ENCODE measurements around the gene BUB1B.
A peak's percentile ranks its signal among the peaks of the same experiment; 100 is the strongest.

Gene BUB1B

DNA sequence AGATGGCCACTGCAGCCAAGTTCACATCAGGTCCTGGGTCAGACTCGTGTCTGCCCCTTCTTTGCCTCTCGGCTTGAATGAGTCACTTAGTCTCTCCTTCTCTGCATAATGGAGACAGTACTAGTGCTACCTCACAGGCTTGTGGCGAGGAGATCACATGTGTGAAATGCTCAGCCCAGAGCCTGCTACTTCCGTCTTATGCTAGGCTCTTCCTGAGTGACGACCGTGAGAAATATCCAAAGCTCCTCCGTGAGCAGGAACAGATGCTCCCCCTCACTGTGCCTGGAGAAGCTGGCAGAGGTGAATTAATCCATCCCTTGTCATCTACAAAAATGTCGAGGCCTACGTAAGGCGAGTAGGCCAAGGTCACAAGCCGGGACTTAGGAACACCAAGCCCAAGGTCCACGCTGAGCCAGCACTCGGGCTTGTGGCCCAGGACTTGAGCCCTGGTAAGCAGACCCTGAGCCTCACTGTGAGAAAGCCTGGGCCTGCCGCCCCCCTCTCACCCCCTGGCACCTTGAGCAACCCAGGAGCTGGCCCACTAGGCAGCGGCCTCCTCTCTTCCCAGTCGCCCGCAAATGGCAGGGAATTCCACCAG, 95.9 kb downstream of the BUB1B start:
- peak; percentile 78 for DNase-seq

DNA sequence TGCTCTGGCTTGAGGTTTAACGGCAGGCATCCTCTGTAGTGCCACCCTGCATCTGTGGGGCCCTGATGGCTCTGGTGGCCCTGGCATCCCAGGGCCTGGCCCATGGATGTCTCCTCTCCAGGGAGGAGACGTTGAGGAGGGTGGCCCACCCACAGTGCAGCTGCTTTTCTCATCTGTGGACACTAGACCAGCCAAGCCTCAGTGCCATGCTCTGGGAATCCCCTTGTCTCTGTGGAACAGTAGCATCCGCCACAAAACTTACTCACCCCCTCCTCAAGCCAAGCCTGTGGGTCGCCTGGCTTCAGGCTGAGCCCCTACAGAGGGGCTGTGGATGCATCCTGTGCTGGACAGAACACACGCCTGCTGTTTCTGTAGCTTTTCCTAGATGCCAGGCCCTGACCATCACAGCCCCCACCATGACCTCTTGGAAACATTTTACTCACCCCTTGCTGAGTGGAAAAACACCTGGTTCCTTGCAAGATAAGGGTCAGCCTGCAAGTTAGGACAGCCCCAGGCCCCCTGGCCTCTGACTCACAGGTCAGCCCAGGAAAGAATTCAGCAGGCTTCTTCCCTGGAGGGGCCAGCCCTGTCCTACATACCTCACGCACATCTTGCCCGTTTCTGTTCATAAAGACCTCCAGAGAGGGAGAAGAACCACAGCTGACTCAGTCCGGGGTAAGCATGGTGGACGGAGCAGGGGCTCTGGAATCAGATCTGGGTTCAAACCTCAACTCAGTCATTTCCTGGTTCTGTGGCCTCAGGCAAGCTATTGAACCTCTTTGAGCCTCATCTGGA, 97.0 kb downstream of the BUB1B start:
- DNase-seq = no peak

DNA sequence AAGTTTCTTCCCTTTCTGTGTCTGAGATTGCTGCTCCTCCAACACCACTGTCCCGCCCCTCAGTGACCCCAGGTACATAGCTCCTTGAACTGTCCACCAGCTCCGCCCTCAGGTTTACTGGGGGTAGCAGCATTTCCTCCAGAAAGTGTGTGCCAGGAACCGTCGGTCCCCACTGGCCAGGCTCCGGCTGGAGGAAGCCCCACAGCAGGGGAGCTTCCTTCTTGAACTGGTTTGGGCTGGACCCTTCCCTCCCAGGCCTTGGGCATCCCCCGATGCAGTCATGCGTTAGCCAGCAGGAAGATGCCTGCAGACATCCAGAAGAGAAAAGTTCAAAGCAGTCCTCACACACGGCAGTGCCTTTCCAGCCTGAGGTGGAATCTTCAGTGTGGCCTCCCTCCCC, 97.7 kb downstream of the BUB1B start:
- DNase-seq = no peak

DNA sequence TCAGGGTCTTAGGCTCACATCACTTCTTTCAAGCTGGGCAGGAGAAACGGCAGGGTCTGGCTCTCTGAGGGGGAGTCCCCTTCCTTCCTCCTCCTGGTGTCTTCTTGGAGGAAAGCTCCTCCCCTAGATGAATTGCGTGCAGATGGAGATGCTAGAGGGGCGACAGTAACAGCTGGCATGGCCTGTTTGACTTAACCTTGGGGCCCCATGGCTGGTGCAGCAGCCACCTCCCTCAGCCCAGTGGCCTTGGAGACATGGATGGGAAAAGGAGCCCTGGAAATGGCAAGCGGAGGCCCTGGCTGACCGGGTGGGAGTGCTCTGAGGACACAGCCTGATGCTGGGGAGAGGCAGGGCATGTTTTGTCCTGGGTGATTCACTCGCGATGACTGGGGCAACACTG, 98.2 kb downstream of the BUB1B start:
- no peak for DNase-seq

DNA sequence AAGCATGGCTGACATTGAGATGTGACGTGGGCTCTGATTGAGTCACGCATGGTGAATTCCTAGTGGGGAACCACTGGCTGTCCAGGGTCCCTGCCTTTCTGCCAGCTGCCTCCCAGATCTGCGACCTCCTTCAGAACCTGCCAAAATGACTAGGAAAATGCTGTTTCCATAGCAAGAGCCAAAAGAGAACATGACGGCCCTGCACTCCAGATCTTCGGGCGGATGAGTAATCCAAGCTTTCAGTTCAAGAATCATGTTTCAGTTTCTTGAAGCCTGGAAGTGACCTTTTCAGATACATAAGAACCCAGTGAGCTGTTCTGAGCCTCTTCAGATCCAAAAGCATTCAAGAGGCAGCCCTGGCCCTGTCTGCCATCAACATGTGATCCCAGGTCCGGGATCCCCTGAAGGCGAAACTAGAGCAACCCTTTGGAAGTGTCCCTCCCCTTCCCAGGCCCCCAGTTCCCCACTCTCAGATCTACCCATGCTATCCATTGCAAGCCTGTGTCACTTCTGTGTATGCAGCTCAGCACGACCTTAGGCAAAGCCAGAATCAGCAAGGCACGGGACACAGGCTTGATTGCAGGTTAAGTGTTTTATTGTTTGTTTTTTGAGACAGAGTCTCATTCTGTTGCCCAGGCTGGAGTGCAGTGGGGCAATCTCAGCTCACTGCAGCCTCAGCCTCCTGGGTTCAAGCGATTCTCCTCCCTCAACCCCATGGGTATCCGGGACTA, 102.3 kb downstream of the BUB1B start:
- DNase-seq = peak; percentile 49

DNA sequence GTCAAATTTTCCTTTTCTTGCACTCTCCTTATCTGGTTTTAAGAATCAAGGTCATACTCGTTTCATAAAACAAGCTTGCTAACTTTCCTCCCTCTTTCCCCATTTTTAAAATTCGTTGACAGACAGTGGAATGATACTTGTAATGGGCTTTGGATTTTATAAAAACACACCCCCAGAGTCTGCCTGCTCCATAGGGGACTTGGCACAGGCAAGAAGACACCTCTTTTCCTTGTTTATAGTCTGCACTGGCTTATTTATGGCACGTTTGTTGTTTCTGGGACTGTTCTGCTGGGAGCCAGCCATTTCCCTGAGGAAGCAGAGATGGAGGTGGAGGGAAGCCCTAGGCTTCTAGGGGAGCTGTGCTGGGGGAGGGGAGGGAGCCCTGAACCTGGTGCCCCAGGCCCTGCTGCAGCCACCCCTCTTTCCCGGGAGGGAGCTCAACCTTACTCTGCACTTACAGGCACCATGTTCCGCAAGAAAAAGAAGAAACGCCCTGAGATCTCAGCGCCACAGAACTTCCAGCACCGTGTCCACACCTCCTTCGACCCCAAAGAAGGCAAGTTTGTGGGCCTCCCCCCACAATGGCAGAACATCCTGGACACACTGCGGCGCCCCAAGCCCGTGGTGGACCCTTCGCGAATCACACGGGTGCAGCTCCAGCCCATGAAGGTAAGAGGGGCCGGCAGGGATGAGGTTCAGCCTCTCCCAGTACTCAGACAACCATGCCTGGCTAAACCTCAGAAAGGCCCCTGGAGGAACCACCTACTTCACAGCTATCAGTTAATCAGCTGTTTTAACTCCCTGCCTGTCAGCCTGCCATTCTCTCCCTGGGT, 103.7 kb downstream of the BUB1B start:
- no peak for DNase-seq

DNA sequence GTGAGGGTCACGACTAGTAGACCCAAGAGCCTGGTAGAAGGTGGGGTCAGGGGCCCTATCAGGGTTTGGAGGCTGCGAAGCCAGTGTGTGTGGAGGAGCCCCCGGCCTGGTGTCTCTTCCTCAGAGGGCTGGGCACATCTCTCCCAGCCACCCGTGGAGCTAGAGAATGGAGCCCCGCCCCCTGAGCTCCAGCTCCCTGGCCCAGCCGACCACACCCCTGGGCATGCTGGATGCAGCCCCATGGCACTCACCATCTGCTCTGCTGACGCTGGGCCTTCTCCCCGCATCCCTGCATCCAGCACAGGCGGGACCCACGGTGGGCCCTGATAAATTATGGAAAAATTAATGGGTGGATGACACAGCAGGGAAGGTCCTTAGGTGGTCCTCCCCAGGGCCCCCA, 104.5 kb downstream of the BUB1B start:
- no peak for DNase-seq

DNA sequence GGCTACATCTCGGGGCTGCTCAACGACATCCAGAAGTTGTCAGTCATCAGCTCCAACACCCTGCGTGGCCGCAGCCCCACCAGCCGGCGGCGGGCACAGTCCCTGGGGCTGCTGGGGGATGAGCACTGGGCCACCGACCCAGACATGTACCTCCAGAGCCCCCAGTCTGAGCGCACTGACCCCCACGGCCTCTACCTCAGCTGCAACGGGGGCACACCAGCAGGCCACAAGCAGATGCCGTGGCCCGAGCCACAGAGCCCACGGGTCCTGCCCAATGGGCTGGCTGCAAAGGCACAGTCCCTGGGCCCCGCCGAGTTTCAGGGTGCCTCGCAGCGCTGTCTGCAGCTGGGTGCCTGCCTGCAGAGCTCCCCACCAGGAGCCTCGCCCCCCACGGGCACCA, 105.0 kb downstream of the BUB1B start:
- DNase-seq = no peak

DNA sequence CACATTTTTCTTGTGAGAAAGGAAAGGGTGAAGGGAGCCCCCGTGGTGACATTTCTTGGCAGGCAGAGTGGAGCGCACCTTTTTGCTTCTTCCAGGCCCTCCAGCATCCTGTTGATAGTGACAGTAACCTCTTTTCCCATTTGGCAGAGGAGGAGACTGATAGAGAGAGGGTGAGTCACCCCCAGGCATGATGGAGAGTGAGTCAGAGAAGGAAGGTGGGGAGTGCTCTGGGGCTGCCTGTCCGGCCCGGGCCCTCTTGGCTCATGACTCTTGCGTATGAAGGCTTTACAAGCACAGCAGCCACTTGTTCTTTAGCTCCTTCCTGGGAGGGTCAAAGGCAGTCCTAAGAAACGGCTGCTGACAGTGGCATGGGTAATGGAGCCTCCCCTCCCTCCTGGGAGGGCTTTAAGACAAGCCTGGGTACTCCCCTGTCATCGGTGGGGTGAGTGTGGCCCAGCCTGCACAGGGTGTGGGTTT, 106.0 kb downstream of the BUB1B start:
- DNase-seq = peak; percentile 94

DNA sequence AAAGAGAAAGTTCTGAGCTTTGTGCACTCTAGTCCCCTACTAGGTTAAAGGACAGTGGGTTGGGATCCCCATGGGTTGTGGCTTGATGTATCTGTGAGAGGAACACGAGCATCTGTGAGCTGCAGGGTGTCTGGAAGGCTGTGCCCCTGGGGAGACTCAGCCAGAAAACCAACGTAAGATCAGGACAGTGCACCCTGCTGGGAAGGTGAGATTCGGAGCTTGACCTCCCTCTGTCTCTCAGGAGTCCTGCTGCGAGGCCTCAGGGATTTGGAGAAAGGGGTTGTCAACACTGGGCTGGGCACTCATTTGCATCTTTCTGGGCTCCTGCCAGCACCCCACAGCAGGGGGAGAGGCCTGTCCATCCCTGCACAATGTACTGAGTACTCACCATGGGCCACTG, 106.8 kb downstream of the BUB1B start:
- DNase-seq = no peak

DNA sequence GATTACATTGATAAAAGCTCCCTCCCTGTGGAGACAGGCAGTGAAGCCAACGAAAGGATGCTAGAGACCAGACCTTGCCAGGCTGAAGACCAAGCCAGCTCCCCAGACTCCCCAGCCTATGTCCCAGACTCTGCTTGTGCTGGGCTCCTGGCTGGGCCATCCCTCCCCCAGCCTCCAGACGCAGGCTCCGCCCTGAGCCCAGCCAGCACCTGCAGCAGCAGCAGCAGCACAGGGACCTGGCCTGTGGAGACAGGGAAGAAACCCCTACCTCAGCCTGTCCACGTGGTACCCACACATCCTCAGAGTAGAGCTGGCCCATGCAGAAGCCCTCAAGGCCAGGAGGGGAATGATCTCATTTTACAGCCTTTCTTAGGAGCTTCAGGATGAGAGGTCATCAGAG, 108.7 kb downstream of the BUB1B start:
- DNase-seq = no peak

DNA sequence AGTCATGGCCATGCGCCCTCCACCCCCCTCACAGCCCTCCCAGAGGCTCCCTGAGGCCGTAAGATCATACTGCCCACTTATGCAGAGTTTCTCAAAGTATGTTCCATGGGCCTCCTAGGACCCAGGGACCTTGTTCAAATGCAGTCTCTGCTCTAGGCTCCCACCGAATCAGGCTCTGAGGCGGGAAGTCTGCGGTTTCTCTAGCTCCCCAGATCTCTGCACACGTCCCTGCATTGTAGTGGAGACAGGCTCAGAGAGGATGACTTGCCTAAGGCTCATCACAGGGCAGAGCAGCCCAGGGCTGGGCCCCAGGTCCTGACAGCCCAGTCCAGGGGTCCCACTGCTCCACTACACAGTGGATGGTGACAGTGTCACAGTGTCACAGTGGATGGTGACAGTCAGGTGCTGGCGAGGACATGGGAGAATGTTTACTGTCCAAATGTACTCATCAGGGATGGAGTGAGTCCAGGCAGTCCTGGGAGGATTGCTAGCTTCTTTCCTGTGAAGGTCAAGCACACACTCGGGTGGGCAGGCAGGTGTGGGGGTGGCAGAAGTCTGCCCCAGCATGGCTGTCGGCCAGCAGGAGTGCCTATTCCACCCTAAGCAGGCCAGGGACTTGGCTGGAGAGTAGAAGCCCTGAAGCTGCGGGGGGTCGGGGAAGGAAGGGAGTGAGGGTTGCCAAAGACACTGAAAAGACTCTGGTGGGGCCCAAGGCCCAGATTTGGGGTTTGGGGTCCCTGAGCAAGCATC, 109.6 kb downstream of the BUB1B start:
- DNase-seq = peak; percentile 25
